Cerebellar nuclear complex (tissue), 1 donor: ENCODE results near the gene TTLL11.

ENCODE experiments used
- DNase-seq, 2 experiments: peaks; one replicate each; lab custom pipeline; 2025; lab: John Stamatoyannopoulos, UW

The TTLL11 gene, protein sequence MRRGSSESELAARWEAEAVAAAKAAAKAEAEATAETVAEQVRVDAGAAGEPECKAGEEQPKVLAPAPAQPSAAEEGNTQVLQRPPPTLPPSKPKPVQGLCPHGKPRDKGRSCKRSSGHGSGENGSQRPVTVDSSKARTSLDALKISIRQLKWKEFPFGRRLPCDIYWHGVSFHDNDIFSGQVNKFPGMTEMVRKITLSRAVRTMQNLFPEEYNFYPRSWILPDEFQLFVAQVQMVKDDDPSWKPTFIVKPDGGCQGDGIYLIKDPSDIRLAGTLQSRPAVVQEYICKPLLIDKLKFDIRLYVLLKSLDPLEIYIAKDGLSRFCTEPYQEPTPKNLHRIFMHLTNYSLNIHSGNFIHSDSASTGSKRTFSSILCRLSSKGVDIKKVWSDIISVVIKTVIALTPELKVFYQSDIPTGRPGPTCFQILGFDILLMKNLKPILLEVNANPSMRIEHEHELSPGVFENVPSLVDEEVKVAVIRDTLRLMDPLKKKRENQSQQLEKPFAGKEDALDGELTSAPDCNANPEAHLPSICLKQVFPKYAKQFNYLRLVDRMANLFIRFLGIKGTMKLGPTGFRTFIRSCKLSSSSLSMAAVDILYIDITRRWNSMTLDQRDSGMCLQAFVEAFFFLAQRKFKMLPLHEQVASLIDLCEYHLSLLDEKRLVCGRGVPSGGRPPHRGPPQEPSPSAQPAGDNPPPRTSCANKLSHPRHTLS

DNA sequence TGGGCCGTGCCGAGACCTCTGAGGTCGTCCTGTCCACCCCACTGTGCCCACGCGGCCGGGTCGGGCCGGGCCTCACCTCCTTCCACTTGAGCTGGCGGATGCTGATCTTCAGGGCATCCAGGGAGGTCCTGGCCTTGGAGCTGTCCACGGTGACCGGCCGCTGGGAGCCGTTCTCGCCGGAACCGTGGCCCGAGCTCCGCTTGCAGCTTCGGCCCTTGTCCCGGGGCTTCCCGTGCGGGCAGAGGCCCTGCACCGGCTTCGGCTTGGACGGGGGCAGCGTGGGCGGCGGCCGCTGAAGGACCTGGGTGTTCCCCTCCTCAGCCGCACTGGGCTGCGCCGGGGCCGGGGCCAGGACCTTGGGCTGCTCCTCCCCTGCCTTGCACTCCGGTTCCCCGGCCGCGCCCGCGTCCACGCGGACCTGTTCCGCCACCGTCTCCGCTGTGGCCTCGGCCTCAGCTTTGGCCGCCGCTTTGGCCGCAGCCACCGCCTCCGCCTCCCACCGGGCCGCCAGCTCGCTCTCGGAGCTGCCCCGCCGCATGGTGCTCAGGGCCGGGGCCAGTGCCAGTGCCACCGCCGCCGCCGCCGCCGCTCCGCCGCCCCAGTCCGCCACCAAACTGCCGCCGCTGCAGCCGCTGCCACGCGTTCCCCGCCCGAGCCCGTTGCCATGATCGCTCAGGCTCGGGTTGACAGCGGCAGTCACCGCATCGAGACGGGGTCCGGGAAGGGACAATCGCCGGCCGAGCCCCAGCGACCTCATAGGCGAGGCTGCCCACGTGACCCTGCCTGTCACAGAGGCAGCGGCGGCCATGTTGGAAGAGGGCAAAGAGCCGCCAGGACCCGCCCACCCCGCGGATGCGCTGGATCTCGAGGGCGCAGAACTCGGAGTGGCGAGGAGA, at the start of gene TTLL11:
Gene TTLL11, minus strand, starts transcription at position 698 of the 896 bp plus-strand sequence. Its CDS starts 160 bp downstream, at position 538.
- peak in 1 of 2 experiments; percentile 80 for DNase-seq

DNA sequence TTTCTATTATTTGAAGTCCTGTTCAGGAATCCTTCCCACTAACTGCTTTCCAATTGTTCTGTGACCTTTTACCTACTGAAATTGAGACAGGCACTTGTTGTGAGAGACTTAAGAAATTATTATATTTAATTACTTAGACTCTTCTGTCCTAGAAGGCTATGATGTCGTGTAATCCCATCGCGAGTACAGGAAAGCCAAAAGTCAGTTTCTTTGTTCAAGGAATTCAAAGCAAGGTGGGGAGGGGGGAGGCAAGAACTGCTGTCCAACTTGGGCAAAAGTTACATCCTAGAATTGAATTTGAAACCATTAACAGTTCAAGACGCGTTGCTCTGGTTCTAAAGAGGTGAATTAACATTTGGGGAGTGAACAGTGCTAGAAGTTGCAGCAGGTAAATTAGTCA, 48.6 kb upstream of the TTLL11 start:
- no peak for DNase-seq

DNA sequence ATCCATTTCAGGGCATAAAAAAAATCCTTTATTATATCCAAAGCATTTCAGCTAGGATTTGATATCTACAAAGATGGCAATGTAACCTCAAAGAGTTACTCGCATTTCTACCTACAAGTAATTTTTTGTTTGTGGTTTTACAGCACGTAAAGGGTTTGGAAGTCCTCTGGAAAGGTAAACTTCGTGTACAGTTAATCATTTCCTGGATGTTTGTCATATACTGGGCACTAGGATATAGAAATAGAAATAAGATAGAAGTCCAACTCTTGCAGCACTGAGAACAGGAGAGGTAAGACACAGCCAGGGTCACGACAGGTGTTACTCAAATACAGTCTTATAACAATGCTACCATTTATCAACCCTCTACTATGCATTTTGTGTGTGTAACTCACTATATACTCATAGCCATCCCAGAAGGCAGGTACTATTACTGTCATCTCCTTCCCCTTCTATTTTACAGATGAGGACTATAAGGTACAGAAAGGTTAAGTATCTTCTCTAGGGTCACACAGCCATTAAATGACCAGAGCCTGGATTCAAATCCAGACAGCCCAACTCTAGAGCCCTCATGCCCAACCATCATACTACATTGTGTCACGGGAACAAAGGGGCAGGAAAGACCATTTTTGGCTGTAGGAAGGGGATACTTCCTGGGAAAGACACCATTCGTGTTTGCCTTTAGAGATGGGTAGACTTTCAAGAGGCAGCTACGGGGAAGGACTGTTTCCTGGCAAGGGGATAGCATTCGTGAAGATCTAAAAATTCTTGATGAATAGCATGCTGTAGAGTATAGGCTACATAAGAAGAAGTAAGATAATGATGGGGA, 47.5 kb upstream of the TTLL11 start:
- no peak for DNase-seq

DNA sequence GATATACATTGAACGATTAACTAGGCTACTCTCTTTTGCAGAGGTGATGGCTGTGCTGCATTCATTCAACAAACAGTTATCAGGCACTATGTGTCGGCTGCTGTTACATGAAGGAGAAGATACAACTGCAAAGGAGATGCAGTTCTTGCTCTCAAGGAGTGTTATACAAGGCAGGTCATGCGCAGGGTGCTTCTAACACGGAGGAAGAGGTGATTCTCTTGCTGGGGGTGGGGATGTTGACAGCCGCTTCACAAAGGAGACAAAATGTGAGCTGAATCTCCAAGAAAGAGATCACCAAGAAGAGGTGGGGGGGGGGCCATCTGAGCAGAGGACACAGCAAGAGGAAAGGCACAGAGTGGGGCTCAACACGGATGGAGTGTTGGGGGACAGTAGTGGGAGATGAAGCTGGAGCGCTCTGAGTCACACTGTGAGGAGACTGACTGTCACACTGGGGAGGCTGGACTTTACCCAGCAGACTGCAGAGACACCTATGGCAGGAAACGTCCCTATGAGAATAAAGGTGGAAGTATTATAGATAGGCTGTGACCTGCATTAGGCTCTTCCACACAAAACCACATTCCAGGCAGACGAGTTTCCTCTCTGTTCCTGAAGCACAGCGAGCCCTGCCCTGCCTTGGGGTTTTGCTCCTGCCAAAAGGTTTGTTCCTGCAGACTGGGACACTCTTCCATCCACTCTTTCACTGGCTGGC, 45.6 kb upstream of the TTLL11 start:
- DNase-seq = no peak

DNA sequence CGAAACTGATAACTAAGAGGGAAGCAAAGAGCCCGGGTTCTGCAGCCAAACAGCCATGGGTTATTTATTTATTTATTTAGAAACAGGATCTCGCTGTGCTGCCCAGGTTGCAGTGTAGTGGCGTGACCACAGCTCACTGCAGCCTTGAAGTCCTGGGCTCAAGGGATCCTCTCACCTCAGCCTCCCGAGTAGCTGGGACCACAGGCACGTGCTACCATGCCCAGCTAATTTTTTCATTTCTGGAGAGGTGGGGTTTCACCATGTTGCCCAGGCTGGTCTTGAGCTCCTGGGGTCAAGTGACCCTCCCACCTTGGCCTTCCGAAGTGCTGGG, 42.4 kb upstream of the TTLL11 start:
- no peak for DNase-seq

DNA sequence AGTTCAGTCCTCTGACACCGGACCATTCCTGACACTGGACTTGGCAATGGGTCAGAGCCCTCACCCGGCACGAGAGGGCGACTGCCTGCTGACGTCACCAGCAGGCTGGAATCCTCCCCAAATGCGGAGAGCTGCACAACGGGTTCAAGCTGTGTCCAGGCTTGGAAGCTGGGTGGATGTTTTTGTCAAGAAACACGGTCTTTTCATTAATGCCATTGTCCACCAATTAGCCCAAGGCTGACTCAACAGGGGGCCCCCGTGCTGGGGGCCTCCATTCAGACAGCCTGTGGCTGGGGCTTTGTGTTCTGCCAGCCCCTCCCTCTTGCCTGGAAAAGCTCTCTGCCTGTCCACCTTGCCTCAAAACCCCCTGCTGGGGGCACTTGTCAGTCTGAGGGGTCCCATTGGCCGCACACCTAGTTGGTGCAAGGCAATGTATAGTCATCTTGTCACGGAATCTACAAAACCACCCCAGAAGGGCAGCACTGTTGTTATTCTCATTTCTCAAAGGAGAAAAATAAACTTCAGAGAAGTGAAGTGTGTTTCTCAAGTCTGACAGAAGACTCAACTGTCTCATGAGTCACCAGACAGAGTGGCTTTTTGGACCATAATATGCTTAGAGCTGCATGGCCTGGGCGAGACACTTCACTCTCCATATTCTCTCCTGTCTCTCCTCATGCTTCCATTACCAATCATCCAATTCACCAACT, 41.9 kb upstream of the TTLL11 start:
- DNase-seq = no peak

DNA sequence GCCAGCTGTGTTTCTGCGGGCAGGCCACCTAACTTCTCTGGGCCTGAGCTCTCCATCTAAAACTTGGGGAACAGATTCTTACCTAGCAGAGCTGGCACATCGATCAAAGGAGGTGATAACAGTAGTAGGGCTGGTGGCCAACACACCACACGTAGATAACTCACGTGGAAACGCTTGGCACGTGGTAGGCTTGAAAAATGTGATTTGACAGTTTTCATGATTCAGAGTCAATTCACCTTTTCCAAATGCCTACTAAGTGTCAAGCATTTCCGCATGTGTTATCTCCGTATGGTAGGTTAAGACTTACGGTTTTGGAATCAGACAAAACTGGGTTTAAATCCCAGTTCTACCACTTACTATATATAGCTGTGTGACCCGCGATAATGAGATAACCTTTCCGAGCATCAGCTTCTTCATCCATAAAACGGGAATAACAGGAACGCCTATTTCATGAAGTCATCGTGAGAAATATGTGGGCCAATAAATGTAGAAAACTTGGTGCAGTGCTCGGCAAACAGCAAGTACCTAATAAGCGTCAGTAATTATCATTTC, 41.0 kb upstream of the TTLL11 start:
- no peak for DNase-seq

DNA sequence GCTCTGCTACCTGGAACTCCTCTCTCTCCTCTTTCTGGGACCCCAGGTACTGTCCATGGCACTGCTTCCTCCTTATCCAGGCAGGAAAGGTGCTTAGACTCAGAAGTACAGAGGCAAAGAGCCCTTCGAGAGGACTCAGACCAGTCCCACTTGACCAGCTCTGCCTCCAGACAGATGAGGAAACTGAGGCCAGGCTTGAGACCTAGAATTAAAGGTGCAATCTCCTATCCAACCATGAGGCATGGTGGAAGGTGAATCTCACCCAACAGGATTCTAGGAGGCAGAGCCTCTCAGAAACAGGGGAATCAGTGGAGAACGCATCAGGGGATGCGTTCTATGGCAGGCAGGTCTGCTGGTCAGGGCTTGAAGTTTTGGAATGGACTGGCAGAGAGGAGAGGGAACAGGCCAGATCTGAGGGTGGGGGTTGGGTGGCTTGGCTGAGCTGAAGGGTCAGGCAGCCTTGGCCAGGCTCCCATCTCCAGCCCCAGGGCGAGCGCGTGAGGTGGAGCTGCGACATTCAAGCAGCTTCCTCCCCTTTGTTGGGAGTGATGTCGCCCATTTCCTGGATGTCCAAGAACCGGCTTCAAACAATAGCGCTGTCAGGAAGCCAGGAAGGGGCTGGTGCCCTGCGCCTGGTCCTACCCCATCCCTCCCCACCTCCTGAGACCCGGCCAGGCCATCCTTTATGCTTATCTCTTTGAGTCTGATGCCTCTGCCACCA, 40.3 kb upstream of the TTLL11 start:
- DNase-seq = no peak

DNA sequence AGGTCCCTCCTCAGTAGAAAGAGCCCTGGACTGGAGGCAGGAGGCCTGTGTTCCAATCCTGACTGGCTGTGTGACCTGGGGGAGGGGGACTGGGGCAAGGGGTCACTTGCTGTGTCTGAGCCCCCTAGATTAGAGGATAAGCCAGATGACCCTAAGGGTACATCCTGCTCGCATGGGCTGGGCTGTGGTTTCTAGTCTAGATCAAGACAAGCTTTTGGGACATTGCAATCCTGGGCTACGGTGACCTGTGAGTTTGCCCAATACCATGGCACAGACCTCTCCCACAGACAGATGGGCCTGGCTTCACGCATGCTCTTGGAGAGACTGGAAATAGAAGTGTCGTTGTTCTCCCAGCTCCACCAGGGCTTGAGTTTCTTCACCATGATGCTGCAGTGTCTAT, 39.4 kb upstream of the TTLL11 start:
- no peak for DNase-seq

DNA sequence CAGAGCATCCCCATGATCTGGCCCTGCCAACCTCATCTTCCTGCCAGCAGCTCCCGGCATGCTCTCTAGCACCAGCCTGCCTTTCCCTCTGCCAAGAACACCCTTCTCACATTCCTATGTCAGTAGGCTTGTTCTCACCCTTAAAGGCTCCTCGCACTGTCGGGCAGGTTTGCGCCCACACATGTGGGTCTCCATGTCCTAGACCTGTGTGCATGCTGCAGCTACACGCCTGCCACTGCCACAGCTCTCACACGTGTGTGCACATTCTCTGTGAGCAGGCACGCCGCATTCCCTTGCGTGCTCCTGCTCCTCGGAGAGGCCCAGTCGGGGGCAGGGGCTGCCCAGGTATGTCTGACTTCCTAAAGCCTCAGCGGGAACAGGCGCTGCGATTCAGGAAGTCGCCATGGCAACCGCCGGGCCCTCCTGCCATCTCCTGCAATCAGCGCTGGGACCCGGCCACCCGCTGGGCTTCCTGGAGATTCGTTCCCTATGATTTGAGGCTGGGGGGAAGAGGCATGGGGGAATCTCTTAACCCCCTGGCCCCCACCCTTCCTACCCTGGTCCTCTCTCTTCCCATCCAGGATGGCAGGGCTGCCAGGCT, 38.4 kb upstream of the TTLL11 start:
- DNase-seq = peak; percentile 4 to 7

DNA sequence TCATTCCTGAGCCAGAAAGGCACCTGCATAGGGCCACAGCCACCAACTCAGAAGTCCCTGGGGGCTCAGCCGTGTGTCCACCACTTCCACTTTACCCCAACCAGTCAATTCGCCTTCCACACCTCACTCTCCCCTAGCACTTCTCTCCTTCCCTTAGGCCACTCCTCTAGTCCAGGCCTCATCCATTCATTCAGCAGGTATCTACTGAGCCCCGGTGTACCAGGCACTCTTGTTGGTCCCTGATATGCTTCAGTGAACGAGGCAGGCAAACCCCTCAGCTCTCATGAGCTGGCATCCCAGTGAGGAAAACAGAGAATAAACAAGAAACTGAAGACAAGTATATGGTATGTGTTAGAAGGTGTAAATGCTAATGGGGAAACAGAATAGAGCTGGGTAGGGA, 37.7 kb upstream of the TTLL11 start:
- no peak for DNase-seq

DNA sequence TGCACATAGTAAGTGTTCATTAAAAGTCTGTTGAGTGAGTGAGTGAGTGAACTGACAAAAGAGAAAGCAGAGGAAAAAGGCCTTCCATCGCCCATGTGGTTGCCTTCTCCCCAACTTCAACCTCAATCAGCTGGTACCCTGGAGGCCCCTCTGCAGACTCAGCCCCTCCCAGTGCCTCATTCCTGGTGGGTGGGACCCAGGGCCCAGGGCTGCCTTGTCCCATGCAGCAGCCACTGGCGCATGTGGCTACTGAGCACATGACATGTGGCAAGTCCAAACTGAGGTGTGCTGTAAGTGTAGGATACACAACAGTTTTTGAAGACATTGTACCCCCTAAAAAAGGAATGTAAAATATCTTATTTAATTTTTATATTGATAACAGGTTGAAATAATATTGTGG, 36.9 kb upstream of the TTLL11 start:
- DNase-seq = no peak

DNA sequence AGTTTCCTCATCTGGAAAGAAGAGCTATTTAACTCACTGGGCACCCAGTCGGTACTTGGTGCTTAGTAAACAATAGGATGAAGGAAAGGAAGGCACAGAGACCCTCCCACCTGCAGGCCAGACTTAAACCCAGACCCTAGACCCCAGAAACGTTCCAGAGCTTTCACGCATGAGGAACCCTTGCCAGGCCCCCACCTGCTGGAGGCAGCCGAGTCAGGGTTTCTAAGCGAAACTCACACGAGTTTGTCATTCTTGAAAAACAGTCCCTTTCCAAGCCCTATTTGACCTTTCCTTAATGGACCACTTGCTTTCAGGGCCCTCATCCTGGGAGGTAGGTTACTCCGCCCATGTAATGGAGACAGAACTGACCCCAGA, 35.8 kb upstream of the TTLL11 start:
- DNase-seq = no peak

DNA sequence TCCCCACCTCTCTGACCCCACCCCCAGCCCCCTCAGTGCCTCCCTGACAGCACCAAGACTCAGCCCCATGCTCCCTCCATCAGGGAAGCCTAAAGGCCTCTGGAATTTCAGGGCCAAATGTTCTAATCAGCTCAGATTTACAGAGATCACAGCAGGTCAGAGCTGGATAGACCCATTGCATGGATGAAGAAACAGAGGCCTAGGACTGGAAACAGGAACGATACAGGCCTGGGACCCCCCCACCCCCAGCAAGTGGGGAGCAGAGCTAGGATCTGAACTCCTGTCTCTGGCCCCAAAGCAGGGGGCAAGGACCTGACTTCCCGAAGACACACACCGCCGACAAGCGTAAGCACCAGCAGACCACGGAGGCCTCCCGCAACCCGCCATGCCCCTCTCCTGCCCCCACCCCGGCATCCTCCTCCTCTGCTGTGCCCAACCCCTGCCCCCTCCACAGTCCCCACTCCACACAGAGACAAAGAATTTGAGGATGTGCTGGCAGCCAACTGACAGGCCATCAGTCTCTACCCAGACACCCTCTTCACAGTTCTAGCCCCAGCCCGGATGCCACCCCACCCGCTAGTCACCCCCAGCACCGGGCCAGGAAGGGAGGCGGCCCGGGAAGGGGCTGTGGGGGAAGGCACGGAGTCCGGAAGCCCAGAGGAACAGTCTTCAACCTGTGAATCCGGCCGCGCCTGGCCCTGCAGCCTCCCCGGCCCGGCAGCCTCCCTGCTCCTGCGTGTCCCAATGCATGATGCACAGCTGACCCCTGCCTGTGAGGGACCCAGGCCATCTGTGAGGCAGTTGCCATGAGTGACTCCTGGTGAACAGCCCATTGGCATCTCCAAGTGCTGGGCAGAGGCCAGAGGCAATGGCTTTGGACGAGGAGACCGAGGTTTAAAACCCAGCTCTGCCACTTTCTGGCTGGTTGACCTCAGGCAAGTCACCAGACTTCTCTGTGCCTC, 35.2 kb upstream of the TTLL11 start:
- DNase-seq = no peak

DNA sequence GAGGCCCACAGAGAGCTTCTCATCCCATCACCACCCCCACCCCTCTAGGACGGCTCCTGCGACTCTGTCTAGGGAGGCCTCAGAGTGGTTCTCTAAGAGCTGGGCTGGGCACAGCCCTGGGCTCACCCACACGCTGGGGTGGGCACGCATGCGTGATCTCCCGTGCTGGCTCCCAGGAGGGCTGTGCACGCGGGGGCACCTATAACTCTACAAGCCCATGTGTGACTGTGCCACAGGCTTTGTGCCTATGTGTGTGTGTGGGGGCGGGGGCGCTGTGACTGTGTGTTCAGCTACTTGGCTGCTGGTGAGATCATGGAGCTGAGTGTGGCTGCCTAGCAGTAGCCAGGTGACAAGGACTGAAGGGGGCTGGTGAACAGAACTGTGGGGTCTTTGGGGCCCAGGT, 34.3 kb upstream of the TTLL11 start:
- DNase-seq = no peak

DNA sequence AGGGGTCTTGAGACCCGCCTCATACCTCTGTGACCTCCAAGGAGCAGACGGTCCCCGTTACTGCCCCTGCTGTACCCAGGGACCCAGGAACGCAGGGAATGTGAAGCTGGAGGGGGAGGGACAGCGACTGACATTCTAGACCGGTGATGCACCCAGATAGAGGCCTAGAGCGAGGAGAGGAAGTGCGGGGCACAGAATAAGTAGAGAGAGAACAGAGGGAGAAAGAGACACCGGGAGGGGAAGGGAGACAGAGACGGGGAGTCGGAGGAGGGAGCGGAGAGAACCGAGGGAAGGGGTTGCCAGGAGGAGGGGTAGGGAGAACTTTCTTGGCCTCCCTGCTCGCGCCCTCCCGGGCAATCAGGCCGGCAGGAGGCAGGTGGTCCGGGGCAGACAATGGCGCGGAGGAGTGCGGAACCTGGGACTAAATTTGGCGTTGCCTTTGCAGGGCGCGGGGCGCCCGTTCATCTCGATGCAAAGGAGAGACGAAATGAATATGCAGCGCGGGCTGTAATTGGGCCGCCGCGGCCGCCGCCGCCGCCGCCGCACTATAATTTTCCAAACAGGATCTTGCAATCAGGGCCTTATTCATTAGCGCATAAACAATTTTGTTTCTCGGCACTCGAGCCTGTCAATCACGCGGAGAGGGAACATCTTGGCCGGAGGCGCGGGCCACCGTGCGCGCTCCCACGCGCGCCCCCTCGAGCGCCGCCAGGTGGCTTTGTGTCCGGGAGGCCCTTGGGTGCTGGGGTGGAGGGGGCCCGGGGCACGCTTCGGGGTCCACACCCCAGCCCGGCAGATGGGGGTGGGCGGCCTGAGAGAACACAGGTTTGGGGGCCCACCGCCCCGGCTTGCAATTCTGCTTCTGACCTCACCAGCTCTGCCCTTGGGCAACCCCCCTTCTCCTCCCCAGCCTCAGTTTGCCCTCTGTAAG, 33.5 kb upstream of the TTLL11 start:
- DNase-seq = no peak
